ENCODE results near the gene ULBP3.

ULBP3 gene

DNA sequence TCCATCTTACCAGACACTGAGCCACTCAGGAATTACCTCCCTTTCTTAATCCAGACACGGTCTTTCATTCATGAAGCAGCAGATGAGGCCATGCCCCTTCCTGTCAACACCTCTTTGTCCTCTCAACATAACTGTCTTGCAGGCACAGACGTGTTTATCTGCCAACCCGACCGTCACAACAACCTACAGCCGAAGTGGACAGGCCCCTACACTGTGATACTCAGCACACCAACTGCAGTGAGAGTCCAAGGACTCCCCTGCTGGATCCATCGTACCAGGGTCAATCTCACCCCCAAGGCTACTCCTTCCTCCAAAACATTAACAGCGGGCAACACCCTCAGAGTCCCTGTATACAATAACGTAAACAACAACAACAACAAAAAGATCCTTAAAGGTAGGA lies 30.6 kb upstream of the ULBP3 start:
- Histone ChIP-seq H3K4me1 (ENCODE audit: insufficient read depth, low read length, severe bottlenecking) (no peaks in the 10 kb centered on the region), H3K9me2 (ENCODE audit: low read depth, low read length) (no peaks in the 10 kb centered on the region), H3K36me3 (ENCODE audit: insufficient read depth, low read length) (no peaks in the 10 kb centered on the region), H3K4me3 (ENCODE audit: low read depth, low read length, poor library complexity, severe bottlenecking) (no peak overlapping the region), H3K4me2 (ENCODE audit: low read length) (no peak overlapping the region), H3K9me3 (ENCODE audit: low read length) (no peaks in the 10 kb centered on the region), H3K27me3 (ENCODE audit: insufficient read depth, low read length) (0 out of 2 replicates have a peak, but pooled peaks cover 7% of the 10 kb centered on the region), H3F3A (ENCODE audit: insufficient read depth, low read length) (no peaks in the 10 kb centered on the region), H4K20me1 (ENCODE audit: insufficient read depth, low read length) (no peaks in the 10 kb centered on the region), H2AFZ (ENCODE audit: low read length) (no peak overlapping the region), H3K79me2 (ENCODE audit: insufficient read depth, low read length) (no peaks in the 10 kb centered on the region), H3K27ac (ENCODE audit: low read depth, low read length, poor library complexity, severe bottlenecking) (no peak overlapping the region), H3K9ac (ENCODE audit: low read length) (no peak overlapping the region)
- TF ChIP-seq EZH2 (IDR thresholded peaks at IDR 0.05; ENCODE audit: borderline replicate concordance, low read length): no peak
- TF ChIP-seq, protein P1, sequence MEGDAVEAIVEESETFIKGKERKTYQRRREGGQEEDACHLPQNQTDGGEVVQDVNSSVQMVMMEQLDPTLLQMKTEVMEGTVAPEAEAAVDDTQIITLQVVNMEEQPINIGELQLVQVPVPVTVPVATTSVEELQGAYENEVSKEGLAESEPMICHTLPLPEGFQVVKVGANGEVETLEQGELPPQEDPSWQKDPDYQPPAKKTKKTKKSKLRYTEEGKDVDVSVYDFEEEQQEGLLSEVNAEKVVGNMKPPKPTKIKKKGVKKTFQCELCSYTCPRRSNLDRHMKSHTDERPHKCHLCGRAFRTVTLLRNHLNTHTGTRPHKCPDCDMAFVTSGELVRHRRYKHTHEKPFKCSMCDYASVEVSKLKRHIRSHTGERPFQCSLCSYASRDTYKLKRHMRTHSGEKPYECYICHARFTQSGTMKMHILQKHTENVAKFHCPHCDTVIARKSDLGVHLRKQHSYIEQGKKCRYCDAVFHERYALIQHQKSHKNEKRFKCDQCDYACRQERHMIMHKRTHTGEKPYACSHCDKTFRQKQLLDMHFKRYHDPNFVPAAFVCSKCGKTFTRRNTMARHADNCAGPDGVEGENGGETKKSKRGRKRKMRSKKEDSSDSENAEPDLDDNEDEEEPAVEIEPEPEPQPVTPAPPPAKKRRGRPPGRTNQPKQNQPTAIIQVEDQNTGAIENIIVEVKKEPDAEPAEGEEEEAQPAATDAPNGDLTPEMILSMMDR (IDR thresholded peaks at IDR 0.05; ENCODE audit: low read length): no peak

DNA sequence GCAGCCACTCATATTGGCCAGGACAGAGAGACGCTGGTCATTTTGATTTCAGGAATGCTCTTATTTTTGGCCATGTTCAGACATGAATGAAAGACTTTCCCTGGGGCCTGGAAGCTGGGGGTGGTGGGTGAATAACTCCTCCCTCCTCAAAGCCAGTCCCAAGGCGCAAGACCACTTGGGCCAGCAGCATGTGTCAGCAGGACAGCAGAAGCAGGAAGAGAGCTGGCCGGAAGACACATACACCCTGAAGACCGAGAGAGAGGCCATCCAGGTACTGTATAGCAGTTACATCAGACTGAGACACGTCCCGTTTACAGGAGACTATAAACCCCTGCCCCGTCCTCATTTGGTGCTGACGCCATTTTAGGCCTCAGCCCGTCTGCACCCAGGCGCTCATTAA lies 29.2 kb upstream of the ULBP3 start:
- H3K36me3 ChIP-seq (ENCODE audit: insufficient read depth, low read length): no peaks in the 10 kb centered on the region
- H2AFZ ChIP-seq (ENCODE audit: low read length): no peak overlapping the region
- no peak overlapping the region for H3K9ac ChIP-seq (ENCODE audit: low read length)

DNA sequence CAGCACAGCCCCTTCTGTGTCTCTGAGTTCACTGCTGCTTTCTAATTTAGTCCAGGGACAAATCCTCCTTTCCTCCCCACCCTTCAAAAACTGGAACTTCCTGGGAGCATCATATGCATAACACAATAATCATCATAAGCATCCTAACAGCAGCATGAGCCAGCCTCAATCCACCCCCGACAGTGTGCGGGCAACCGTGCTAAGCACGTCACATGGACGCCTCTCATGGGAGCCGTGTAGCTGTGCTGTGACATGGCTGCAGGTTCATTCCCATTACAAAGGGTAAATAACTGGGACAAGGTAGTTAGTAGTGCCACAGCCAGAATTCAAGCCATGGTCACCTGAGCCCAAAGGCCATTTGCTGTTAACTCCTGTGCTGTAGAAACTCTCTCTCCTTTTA lies 24.5 kb upstream of the ULBP3 start:
- Histone ChIP-seq H3K4me3 (ENCODE audit: low read depth, low read length, poor library complexity, severe bottlenecking) (no peak overlapping the region), H3K9me2 (ENCODE audit: low read depth, low read length) (no peaks in the 10 kb centered on the region), H3K79me2 (ENCODE audit: insufficient read depth, low read length) (no peaks in the 10 kb centered on the region), H3K36me3 (ENCODE audit: insufficient read depth, low read length) (no peaks in the 10 kb centered on the region), H3K4me2 (ENCODE audit: low read length) (no peak overlapping the region), H3F3A (ENCODE audit: insufficient read depth, low read length) (no peaks in the 10 kb centered on the region), H3K9ac (ENCODE audit: low read length) (no peak overlapping the region), H3K27ac (ENCODE audit: low read depth, low read length, poor library complexity, severe bottlenecking) (no peak overlapping the region), H3K4me1 (ENCODE audit: insufficient read depth, low read length, severe bottlenecking) (no peaks in the 10 kb centered on the region), H2AFZ (ENCODE audit: low read length) (no peak overlapping the region), H3K27me3 (ENCODE audit: insufficient read depth, low read length) (0 out of 2 replicates have a peak, but pooled peaks cover 8% of the 10 kb centered on the region), H3K9me3 (ENCODE audit: low read length) (no peaks in the 10 kb centered on the region), H4K20me1 (ENCODE audit: insufficient read depth, low read length) (no peaks in the 10 kb centered on the region)
- TF ChIP-seq, protein P1 (IDR thresholded peaks at IDR 0.05; ENCODE audit: low read length): no peak
- TF ChIP-seq EZH2 (IDR thresholded peaks at IDR 0.05; ENCODE audit: borderline replicate concordance, low read length): no peak

More for the DNA sequence above, 29.2 kb upstream of the ULBP3 start:
- no peak overlapping the region for H3K4me3 ChIP-seq (ENCODE audit: low read depth, low read length, poor library complexity, severe bottlenecking)
- TF ChIP-seq EZH2 (IDR thresholded peaks at IDR 0.05; ENCODE audit: borderline replicate concordance, low read length): no peak
- TF ChIP-seq, protein P1 (IDR thresholded peaks at IDR 0.05; ENCODE audit: low read length): no peak
- H3K4me1 ChIP-seq (ENCODE audit: insufficient read depth, low read length, severe bottlenecking): no peaks in the 10 kb centered on the region
- H3K27me3 ChIP-seq (ENCODE audit: insufficient read depth, low read length): 0 out of 2 replicates have a peak, but pooled peaks cover 7% of the 10 kb centered on the region
- no peaks in the 10 kb centered on the region for H3K79me2 ChIP-seq (ENCODE audit: insufficient read depth, low read length)
- H3K4me2 ChIP-seq (ENCODE audit: low read length): no peak overlapping the region
- no peaks in the 10 kb centered on the region for H4K20me1 ChIP-seq (ENCODE audit: insufficient read depth, low read length)
- no peaks in the 10 kb centered on the region for H3K9me2 ChIP-seq (ENCODE audit: low read depth, low read length)
- H3K27ac ChIP-seq (ENCODE audit: low read depth, low read length, poor library complexity, severe bottlenecking): no peak overlapping the region
- H3K9me3 ChIP-seq (ENCODE audit: low read length): no peaks in the 10 kb centered on the region
- H3F3A ChIP-seq (ENCODE audit: insufficient read depth, low read length): no peaks in the 10 kb centered on the region
